ENCODE results near the gene PTPA. TPM values are rescaled to one million over a fixed set of nuclear protein-coding genes. Genes with fewer than 3 reads are reported as not detected.

The PTPA gene
- total and polyA plus RNA-seq, 2 donors (not counting 3 experiments of a cell fraction or from before 2014, with no cell fraction given) = 97.7 to 121 TPM

DNA sequence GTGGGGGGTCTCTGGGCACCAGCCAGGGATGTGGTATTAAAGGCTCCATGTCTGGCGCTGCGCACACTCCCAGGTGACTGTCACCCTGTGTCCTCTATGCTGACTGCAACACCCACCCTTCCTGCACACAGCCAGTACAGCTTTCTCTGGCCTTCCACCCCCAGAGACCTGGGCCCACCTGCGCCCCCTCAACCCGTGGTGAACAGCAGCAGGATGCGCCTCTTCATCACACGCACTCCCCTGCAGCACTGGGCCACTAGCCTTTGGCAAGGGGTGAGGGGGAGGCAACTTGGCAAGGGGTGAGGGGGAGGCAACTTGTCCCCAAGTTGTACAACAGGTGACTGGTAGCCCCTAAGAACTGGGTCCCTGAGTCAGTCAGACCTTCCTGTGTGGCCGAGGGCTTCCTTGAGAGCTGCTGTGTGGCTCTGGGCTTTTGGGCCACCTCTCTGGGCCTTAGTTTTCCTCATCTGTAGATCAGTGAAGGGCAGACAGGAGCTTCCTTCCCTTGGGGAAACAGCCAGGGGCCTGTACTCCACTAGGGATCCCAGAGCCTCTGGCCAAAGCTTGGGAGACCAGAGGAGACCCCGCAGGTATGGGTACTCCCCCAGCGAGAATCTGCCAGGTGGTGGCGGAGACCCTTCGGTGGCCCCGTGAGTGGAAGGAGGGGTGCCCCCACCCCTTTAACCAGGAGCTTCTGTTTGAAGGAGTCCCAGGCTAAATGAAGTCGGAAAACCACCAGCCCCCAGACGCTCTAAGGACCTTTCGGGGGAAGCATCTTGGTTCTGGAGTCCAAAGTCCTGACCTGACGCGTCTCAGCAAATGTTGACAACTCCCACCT lies 5.1 kb upstream of the PTPA start:
- Histone ChIP-seq H3K27me3 (ENCODE audit: control insufficient read depth in 2 of 2, insufficient read depth in 2 of 2, low read length in 2 of 2) (no peaks in the 10 kb centered on the region), H3K4me3 (replicated peaks in 1 of 3; ENCODE audit: insufficient read depth in 1 of 3, low read depth in 1 of 3, low read length in 3 of 3) (no peak overlapping the region), H3K27ac (ENCODE audit: insufficient read depth, low read depth, low read length) (no peak overlapping the region), H4K20me1 (replicated peaks; ENCODE audit: control insufficient read depth, extremely low read depth, insufficient read depth, low read length) (no peaks in the 10 kb centered on the region), H3K9me3 (replicated peaks; ENCODE audit: control insufficient read depth, insufficient read depth, low read length) (no peaks in the 10 kb centered on the region), H3K79me2 (ENCODE audit: control insufficient read depth, insufficient read depth, low read length) (peaks cover 3% of the 10 kb centered on the region), H3K36me3 (ENCODE audit: control insufficient read depth in 2 of 2, extremely low read depth in 1 of 2, insufficient read depth in 2 of 2, low read length in 2 of 2) (peaks cover 3% of the 10 kb centered on the region in 2 experiments), H3K4me2 (ENCODE audit: insufficient read depth, low read length) (no peak overlapping the region), H3K9ac (replicated peaks; ENCODE audit: extremely low read depth, insufficient read depth, low read length) (no peak overlapping the region), H2AFZ (ENCODE audit: low read depth, low read length) (no peak overlapping the region), H3K4me1 (ENCODE audit: control insufficient read depth, extremely low read depth, insufficient read depth, low read length) (peaks cover 7% of the 10 kb centered on the region), H3K9me1 (replicated peaks; ENCODE audit: control insufficient read depth, extremely low read depth, insufficient read depth, low read length) (no peaks in the 10 kb centered on the region)
- dilution Hi-C loops (cut with MboI; ENCODE audit: extremely low pct_ligation_motif_present, low sequenced_read_pairs) (no loop called here), intact Hi-C loops (cut with micrococcal nuclease) (no loop called here)
- ChIA-PET CTCF (interaction anchor here (1.3 kb wide), 1 partner anchor 26 kb away, joined by 3 read pairs; no protein-coding TSS in a partner anchor), POLR2A (no interaction called here)
- FAIRE-seq (no peak), DNase-seq (ENCODE audit: low read depth, low spot score) (no peak)
- no peak for TF ChIP-seq POLR2AphosphoS5 (IDR thresholded peaks at IDR 0.05; ENCODE audit: insufficient read depth, low read depth, low read length)
- no peak for TF ChIP-seq POLR2A (IDR thresholded peaks at IDR 0.05; ENCODE audit: low read depth, low read length)
- TF ChIP-seq, protein P1, sequence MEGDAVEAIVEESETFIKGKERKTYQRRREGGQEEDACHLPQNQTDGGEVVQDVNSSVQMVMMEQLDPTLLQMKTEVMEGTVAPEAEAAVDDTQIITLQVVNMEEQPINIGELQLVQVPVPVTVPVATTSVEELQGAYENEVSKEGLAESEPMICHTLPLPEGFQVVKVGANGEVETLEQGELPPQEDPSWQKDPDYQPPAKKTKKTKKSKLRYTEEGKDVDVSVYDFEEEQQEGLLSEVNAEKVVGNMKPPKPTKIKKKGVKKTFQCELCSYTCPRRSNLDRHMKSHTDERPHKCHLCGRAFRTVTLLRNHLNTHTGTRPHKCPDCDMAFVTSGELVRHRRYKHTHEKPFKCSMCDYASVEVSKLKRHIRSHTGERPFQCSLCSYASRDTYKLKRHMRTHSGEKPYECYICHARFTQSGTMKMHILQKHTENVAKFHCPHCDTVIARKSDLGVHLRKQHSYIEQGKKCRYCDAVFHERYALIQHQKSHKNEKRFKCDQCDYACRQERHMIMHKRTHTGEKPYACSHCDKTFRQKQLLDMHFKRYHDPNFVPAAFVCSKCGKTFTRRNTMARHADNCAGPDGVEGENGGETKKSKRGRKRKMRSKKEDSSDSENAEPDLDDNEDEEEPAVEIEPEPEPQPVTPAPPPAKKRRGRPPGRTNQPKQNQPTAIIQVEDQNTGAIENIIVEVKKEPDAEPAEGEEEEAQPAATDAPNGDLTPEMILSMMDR (IDR thresholded peaks at IDR 0.05; ENCODE audit: extremely low read depth in 1 of 2, insufficient read depth in 1 of 2, low read depth in 1 of 2, low read length in 2 of 2) = no peak
- no peak for TF ChIP-seq MYC (IDR thresholded peaks at IDR 0.05; ENCODE audit: low read depth, low read length)
- no peak for TF ChIP-seq JUN (IDR thresholded peaks at IDR 0.05; ENCODE audit: borderline replicate concordance, insufficient read depth, insufficient read length, low read depth)
- TF ChIP-seq EZH2 (IDR thresholded peaks at IDR 0.05; ENCODE audit: borderline replicate concordance, low read depth, low read length, severe bottlenecking) = no peak
- TF ChIP-seq, protein P2, sequence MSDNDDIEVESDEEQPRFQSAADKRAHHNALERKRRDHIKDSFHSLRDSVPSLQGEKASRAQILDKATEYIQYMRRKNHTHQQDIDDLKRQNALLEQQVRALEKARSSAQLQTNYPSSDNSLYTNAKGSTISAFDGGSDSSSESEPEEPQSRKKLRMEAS (IDR thresholded peaks at IDR 0.05; ENCODE audit: insufficient read depth, insufficient read length) = no peak
- TF ChIP-seq FOS (IDR thresholded peaks at IDR 0.05; ENCODE audit: borderline replicate concordance, insufficient read depth, low read length) = no peak
- TF ChIP-seq GATA2 (IDR thresholded peaks at IDR 0.05; ENCODE audit: insufficient read depth, insufficient read length, low read depth, low read length) = no peak
- BruUV-seq (replicated peaks) = no TSS peak

Data from endothelial cell of umbilical vein (primary cell).